Thyroid gland (tissue), 4 donors: ENCODE data around the gene RABL3. TPM values are rescaled to one million over a fixed set of nuclear protein-coding genes. Genes with fewer than 3 reads are reported as not detected.
"Not testable (repeated sequence)": the region's sequence is repeated elsewhere in the genome, so short reads cannot be mapped to it uniquely, and the experiment has no call there.

ENCODE experiments used
- DNase-seq, 2 donors: peaks; one replicate each; pipeline ENCODE4 v3.0.0-alpha.2; 2019
- H3K27ac ChIP-seq, 3 donors: fragments of 200-600 bp; sonication (generic); 1 replicate in 2 of 3; 2 replicates in 1 of 3; pipeline ENCODE4 v1.5.1; 2016 to 2019; ENCODE audit warnings: mild to moderate bottlenecking in 1 of 3, moderate library complexity in 1 of 3
- H3K27me3 ChIP-seq: fragments of 200-600 bp; sonication (generic); one replicate; pipeline ENCODE4 v1.5.1; 2019
- H3K36me3 ChIP-seq, 2 donors: fragments of 200-600 bp; sonication (generic); one replicate each; pipeline ENCODE4 v1.5.1; 2016 to 2019
- H3K4me1 ChIP-seq, 2 donors: fragments of 200-600 bp; sonication (generic); one replicate each; pipeline ENCODE4 v1.5.1; 2017 to 2019
- H3K4me3 ChIP-seq, 3 donors: fragments of 200-600 bp; sonication (generic); replicated peaks in 1 of 3; 1 replicate in 2 of 3; 2 replicates in 1 of 3; pipeline ENCODE4 v1.5.1; 2016; ENCODE audit warnings: mild to moderate bottlenecking in 1 of 3
- H3K9me3 ChIP-seq: fragments of 200-600 bp; sonication (generic); one replicate; pipeline ENCODE4 v1.5.1; 2017
- POLR2A ChIP-seq, 2 donors: fragments of 450-650 bp; IDR thresholded peaks; one replicate each; pipeline ENCODE4 v1.6.1; 2017; ENCODE audit warnings: antibody characterized with exemption in 2 of 2, mild to moderate bottlenecking in 2 of 2, moderate library complexity in 1 of 2
- WGBS, 2 donors: methylation state at CpG; one replicate each; pipeline ENCODE4 v1.1.5; 2017; 5-methylcytosine and 5-hydroxymethylcytosine counted together
- intact Hi-C: fragments of 100-400 bp; cut with DNase I; formaldehyde crosslinking; loops from one replicate; pipeline ENCODE4 v1.15.1; 2023
- total RNA-seq, 4 donors: library from RNA; depleted of rRNA; stranded (reverse); fragments of >200 nt; gene quantifications; one replicate each; pipeline ENCODE4 v1.2.3, GENCODE V29; 2016
- TF ChIP-seq, protein P1 (sequence below), 6 experiments: fragments of 200-600 bp in 3 of 6; fragments of 450-650 bp in 3 of 6; sonication (generic) in 3 of 6; IDR thresholded peaks; one replicate each; pipeline ENCODE4 v1.5.1; 2016 to 2019; ENCODE audit warnings: antibody characterized with exemption in 6 of 6, mild to moderate bottlenecking in 2 of 6, inconsistent platforms in 1 of 6, moderate library complexity in 1 of 6

The RABL3 gene
- total RNA-seq, 4 donors from 2014 or later: 24.3 to 59.5 (median 32.0) TPM

DNA sequence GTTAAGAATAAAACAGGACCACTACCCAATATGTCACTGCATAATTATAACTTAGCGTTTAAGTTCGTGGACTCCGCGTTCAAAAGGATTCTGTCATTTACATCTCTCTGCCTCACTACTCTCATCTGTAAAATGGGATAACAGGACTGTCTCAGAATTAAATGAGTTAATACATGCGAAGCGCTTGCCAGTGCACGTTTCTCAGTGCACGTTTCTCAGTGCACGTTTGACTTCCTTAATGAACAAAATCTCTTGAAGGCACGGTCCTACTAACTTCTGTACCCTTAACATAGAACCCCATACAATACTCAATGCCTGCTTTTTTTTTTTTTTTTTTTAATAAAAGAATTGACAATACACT, 499 bp downstream of the RABL3 start:
- Histone ChIP-seq H3K4me1 (peaks cover 8 to 13% of the 10 kb centered on the region in 2 donors), H3K4me3 (peak overlapping the region; percentile 58 to 95 (median 93)), H3K27ac (peak overlapping the region; percentile 92 to 98 (median 94)), H3K27me3 (no peaks in the 10 kb centered on the region), H3K9me3 (no peaks in the 10 kb centered on the region), H3K36me3 (no peaks in the 10 kb centered on the region)
- intact Hi-C loops: no loop called here
- DNase-seq: no peak
- 7 to 12% methylated on average over 10 of the region's 10 CpGs for WGBS, 2 donors
- TF ChIP-seq POLR2A (IDR thresholded peaks at IDR 0.05): no peak
- TF ChIP-seq, protein P1, sequence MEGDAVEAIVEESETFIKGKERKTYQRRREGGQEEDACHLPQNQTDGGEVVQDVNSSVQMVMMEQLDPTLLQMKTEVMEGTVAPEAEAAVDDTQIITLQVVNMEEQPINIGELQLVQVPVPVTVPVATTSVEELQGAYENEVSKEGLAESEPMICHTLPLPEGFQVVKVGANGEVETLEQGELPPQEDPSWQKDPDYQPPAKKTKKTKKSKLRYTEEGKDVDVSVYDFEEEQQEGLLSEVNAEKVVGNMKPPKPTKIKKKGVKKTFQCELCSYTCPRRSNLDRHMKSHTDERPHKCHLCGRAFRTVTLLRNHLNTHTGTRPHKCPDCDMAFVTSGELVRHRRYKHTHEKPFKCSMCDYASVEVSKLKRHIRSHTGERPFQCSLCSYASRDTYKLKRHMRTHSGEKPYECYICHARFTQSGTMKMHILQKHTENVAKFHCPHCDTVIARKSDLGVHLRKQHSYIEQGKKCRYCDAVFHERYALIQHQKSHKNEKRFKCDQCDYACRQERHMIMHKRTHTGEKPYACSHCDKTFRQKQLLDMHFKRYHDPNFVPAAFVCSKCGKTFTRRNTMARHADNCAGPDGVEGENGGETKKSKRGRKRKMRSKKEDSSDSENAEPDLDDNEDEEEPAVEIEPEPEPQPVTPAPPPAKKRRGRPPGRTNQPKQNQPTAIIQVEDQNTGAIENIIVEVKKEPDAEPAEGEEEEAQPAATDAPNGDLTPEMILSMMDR (IDR thresholded peaks at IDR 0.05): no peak

DNA sequence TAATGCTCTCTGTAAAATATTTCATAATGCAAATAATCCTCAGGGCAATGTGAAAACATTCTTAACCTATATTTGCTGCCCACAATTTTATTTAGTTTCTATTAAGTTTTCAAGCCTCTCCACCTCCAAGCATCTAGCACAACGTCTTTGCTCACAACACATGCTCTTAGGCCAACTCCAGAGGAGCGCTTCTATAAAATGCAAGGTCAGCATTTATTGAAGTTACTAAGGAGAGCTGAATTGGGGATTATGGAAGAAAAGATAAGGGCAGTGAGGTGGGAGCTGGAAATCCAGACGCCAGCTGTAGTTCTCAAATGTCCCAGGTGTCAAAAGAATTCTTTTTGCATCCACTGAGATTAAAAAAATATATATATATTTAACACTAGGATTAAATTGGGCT, 996 bp downstream of the RABL3 start:
- DNase-seq: no peak
- H3K4me3 ChIP-seq: peak overlapping the region in 1 of 3 donors; percentile 95
- WGBS, 2 donors: 64 to 69% methylated on average over 3 of the region's 3 CpGs
- TF ChIP-seq POLR2A (IDR thresholded peaks at IDR 0.05): no peak
- TF ChIP-seq, protein P1 (IDR thresholded peaks at IDR 0.05): no peak
- intact Hi-C loops: no loop called here
- no peaks in the 10 kb centered on the region for H3K9me3 ChIP-seq
- H3K36me3 ChIP-seq: no peaks in the 10 kb centered on the region
- no peaks in the 10 kb centered on the region for H3K27me3 ChIP-seq
- H3K27ac ChIP-seq: no peak overlapping the region
- peaks cover 8 to 13% of the 10 kb centered on the region in 2 donors for H3K4me1 ChIP-seq

DNA sequence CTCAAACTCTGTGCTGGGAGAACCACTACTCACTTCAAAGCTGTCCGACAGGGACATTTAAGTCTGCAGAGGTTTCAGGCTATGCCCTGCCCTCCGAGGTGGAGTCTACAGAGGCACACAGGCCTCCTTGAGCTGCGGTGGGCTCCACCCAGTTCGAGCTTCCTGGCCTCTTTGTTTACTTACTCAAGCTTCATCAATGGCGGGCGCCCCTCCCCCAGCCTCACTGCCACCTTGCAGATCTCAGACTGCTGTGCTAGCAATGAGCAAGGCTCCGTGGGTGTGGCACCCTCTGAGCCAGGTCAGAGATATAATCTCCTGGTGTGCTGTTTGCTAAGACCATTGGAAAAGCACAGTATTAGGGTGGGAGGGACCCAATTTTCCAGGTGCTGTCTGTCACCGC, 4.3 kb downstream of the RABL3 start:
- DNase-seq: not testable (repeated sequence)

DNA sequence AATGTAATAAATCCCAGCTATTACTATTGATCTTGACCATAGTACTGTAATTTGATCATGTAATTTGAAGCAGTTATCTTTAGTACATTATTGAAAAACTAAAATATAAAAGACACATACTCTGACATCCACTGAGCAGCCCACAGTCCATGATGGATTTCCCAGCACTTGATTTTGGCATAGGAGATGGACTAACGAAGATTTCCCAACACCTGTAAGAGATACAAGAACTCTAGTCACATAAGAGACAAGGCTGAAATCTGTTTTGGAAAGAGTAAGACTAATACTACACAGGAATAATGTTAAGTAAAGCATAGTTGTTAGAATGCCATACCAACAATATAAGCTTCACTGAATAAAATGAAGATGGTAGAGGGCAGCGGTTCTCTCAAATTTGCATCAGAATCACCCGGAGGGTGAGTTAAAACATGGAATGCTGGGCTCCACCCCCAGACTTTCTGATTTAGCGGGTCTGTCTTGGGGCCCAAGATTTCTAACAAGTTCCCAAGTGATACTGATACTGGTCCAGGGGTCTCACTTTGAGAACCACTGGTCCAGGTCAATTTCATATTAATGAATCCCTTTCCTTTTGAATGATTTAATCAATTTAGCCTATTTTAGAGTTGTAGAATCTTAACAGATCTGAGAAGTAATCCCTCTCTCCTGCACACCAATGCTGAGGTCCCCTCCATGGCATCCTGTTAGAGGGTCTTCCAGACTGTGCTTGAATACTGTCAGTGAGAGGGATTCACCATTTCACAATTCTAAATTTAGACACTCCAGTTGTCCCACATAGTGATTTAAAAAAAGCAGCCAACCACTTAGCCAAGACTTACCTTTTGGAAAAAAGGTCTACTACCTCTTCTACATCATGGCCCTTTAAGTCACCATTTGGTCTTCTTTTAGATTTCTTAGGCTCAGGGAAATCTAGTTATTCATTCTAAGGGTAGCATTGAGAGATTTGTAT, 11.5 kb downstream of the RABL3 start:
- intact Hi-C loops: no loop called here
- H3K27ac ChIP-seq: no peak overlapping the region
- H3K27me3 ChIP-seq: no peaks in the 10 kb centered on the region
- H3K4me3 ChIP-seq: no peak overlapping the region
- TF ChIP-seq POLR2A (IDR thresholded peaks at IDR 0.05): no peak
- TF ChIP-seq, protein P1 (IDR thresholded peaks at IDR 0.05): no peak
- 81 to 91% methylated on average over 4 of the region's 4 CpGs for WGBS, 2 donors
- no peaks in the 10 kb centered on the region for H3K4me1 ChIP-seq
- no peak for DNase-seq
- no peaks in the 10 kb centered on the region for H3K36me3 ChIP-seq
- no peaks in the 10 kb centered on the region for H3K9me3 ChIP-seq

More for the DNA sequence above, 4.3 kb downstream of the RABL3 start:
- H3K27ac ChIP-seq, H3K4me3 ChIP-seq, H3K27me3 ChIP-seq, H3K9me3 ChIP-seq, intact Hi-C loops, H3K4me1 ChIP-seq, H3K36me3 ChIP-seq: not testable (repeated sequence)
- 96 to 97% methylated on average over 7 to 8 of the region's 8 CpGs for WGBS, 2 donors

DNA sequence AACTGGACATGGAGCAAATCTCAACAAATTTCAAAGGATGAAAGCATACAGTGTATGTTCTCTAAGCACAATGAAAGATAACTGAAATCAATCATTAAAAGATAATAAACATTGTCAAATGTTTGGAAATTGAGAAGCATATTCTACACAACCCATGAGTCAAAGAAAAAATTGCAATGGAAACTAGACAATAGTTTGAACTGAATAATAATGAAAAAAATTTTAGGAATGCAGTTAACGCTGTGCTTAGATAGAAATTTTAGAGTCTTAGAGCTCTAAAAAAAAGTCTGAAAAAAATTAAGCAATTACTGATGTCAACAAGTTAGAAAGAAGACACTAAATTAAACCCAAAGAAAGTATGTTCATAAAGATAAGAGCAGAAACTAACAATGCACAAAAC, 15.5 kb downstream of the RABL3 start:
- Histone ChIP-seq H3K36me3 (no peaks in the 10 kb centered on the region), H3K9me3 (no peaks in the 10 kb centered on the region), H3K4me3 (no peak overlapping the region), H3K4me1 (no peaks in the 10 kb centered on the region), H3K27ac (no peak overlapping the region), H3K27me3 (no peaks in the 10 kb centered on the region)
- TF ChIP-seq POLR2A (IDR thresholded peaks at IDR 0.05): no peak
- TF ChIP-seq, protein P1 (IDR thresholded peaks at IDR 0.05): no peak
- intact Hi-C loops: no loop called here
- WGBS, 2 donors: 93 to 98% methylated on average over 1 of the region's 1 CpG
- no peak for DNase-seq

DNA sequence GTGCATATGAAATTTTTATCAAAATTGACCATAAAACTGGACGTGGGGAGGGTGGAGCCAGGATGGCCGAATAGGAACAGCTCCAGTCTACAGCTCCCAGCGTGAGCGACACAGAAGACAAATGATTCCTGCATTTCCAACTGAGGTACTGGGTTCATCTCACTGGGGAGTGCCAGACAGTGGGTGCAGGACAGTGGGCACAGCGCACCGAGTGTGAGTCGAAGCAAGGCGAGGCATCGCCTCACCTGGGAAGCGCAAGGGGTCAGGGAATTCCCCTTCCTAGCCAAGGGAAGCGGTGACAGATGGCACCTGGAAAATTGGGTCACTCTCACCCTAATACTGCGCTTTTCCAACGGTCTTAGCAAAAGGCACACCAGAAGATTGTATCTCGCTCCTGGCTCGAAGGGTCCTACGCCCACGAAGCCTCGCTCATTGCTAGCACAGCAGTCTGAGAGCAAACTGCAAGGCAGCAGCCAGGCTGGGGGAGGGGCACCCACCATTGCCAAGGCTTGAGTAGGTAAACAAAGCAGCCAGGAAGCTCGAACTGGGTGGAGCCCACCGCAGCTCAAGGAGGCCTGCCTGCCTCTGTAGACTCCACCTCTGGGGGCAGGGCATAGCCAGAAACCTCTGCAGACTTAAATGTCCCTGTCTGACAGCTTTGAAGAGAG, 23.0 kb downstream of the RABL3 start:
- intact Hi-C loops, H3K27ac ChIP-seq, H3K27me3 ChIP-seq, H3K4me1 ChIP-seq, H3K4me3 ChIP-seq, H3K9me3 ChIP-seq, H3K36me3 ChIP-seq: not testable (repeated sequence)
- 74 to 78% methylated on average over 19 of the region's 20 CpGs for WGBS, 2 donors
- peak; percentile 55 to 59 for DNase-seq
